Omental fat pad (tissue), 4 donors: Measurements from ENCODE around the gene GOLGA6L10. TPM values are rescaled to one million over a fixed set of nuclear protein-coding genes. Genes with fewer than 3 reads are reported as not detected.

Experiments used
- ATAC-seq: fragments of 150-250 bp; one replicate; pipeline ENCODE4 v1.9.1; 2016; ENCODE audit warnings: mild to moderate bottlenecking, moderate library complexity; ENCODE audit not compliant: low FRiP score
- DNase-seq: peaks from one replicate; pipeline ENCODE4 v3.0.0-alpha.2; 2019; ENCODE audit warnings: low spot score
- CTCF ChIP-seq, 3 donors: fragments of 450-650 bp; IDR thresholded peaks; one replicate each; pipeline ENCODE4 v1.5.1; 2016 to 2017; ENCODE audit warnings: antibody characterized with exemption in 3 of 3, mild to moderate bottlenecking in 3 of 3, moderate library complexity in 2 of 3
- total RNA-seq, 4 donors: library from RNA; depleted of rRNA; stranded (reverse); fragments of >200 nt; gene quantifications; one replicate each; pipeline ENCODE4 v1.1.0, GENCODE V29; 2016

The GOLGA6L10 gene
- total RNA-seq, 4 donors from 2014 or later, result 0.56 to 1.3 (median 0.87) TPM

- TF ChIP-seq CTCF (IDR thresholded peaks at IDR 0.05), result no peak
- no peak for ATAC-seq
- no peak for DNase-seq
Observed at GRCh38 chr15:82294061-82294690, 55.1 kb downstream of the GOLGA6L10 start.

GRCh38 chr15:82292271-82292670, 57.0 kb downstream of the GOLGA6L10 start:
- no peak for DNase-seq
- no peak for TF ChIP-seq CTCF (IDR thresholded peaks at IDR 0.05)
- ATAC-seq, result no peak

Other genes starting within 250 kb of the GOLGA6L10 start
- gene EFL1, start 86.7 kb downstream of the GOLGA6L10 start, total RNA-seq, result 10 to 100 TPM; 11.9 to 15.9 (median 14.8) TPM
- 1 to 10 TPM in 2 of 4 donors, under 1 TPM in 1, not detected in 1; 0.19 to 6.6 (median 1.9) TPM for gene SAXO2, start 86.7 kb downstream of the GOLGA6L10 start, total RNA-seq
- gene GOLGA6L9, start 80.3 kb upstream of the GOLGA6L10 start, total RNA-seq, result 1 to 10 TPM; 1.6 to 2.5 (median 2.1) TPM
- gene RPS17, start 191.0 kb upstream of the GOLGA6L10 start, total RNA-seq, result 1,000 to 10,000 TPM; 2,008 to 3,328 (median 2,462) TPM